Neural cell (in vitro differentiated cells): Measurements from ENCODE around the gene GPC3. TPM values are rescaled to one million over a fixed set of nuclear protein-coding genes. Genes with fewer than 3 reads are reported as not detected.
"Not testable (repeated sequence)": the region's sequence is repeated elsewhere in the genome, so short reads cannot be mapped to it uniquely, and the experiment has no call there.

ENCODE experiments used
- H2AFZ ChIP-seq: fragments of 200-600, 300-800 bp; sonication (generic), shearing (Covaris generic); 2 replicates; pipeline ENCODE4 v1.6.0; 2014; ENCODE audit warnings: low read depth, mild to moderate bottlenecking, antibody characterized with exemption, low read length, moderate library complexity
- H3F3A ChIP-seq: fragments of 200-600 bp; shearing (Covaris generic); 2 replicates; pipeline ENCODE4 v1.6.1; 2016; ENCODE audit warnings: mild to moderate bottlenecking, moderate library complexity, mixed read lengths, antibody characterized with exemption, low read length; ENCODE audit not compliant: insufficient read depth, poor library complexity, severe bottlenecking
- H3K27ac ChIP-seq: fragments of 200-600, 300-800 bp; sonication (generic), shearing (Covaris generic); 2 replicates; pipeline ENCODE4 v1.5.1; 2014; ENCODE audit warnings: mild to moderate bottlenecking, low read length, moderate library complexity
- H3K27me3 ChIP-seq: fragments of 300-800, 200-600 bp; sonication (generic), shearing (Covaris generic); 2 replicates; pipeline ENCODE4 v1.6.0; 2014; ENCODE audit warnings: mild to moderate bottlenecking, low read depth, low read length, moderate library complexity; ENCODE audit not compliant: insufficient read depth
- H3K36me3 ChIP-seq: fragments of 300-800, 200-600 bp; sonication (generic), shearing (Covaris generic); 2 replicates; pipeline ENCODE4 v1.5.1; 2014; ENCODE audit warnings: mild to moderate bottlenecking, antibody characterized with exemption, low read length, moderate library complexity; ENCODE audit not compliant: insufficient read depth
- H3K4me2 ChIP-seq: fragments of 300-800, 200-600 bp; sonication (generic), shearing (Covaris generic); 2 replicates; pipeline ENCODE4 v1.6.0; 2014; ENCODE audit warnings: mild to moderate bottlenecking, low read length
- H3K4me3 ChIP-seq: fragments of 300-800, 200-600 bp; sonication (generic), shearing (Covaris generic); 2 replicates; pipeline ENCODE4 v1.5.1; 2014; ENCODE audit warnings: mild to moderate bottlenecking, low read length, moderate library complexity
- H3K79me2 ChIP-seq: fragments of 200-600 bp; shearing (Covaris generic); replicated peaks from 2 replicates; pipeline ENCODE4 v1.6.0; 2014; ENCODE audit warnings: mild to moderate bottlenecking, low read length, moderate library complexity; ENCODE audit not compliant: insufficient read depth
- H3K9ac ChIP-seq: fragments of 300-800, 200-600 bp; sonication (generic), shearing (Covaris generic); 2 replicates; pipeline ENCODE4 v1.6.1; 2016; ENCODE audit warnings: mild to moderate bottlenecking, low read length, mixed read lengths
- H3K9me2 ChIP-seq: fragments of 200-600 bp; shearing (Covaris generic); 2 replicates; pipeline ENCODE4 v1.6.1; 2016; ENCODE audit warnings: mild to moderate bottlenecking, low read length, mixed read lengths; ENCODE audit not compliant: insufficient read depth
- H3K9me3 ChIP-seq: fragments of 200-600, 300-800 bp; sonication (generic), shearing (Covaris generic); 2 replicates; pipeline ENCODE4 v1.6.1; 2016; ENCODE audit warnings: mild to moderate bottlenecking, mixed run types, low read length, moderate library complexity, mixed read lengths
- H4K20me1 ChIP-seq: fragments of 200-600 bp; shearing (Covaris generic); 2 replicates; pipeline ENCODE4 v1.6.1; 2016; ENCODE audit warnings: mild to moderate bottlenecking, mixed run types; ENCODE audit not compliant: insufficient read depth
- CTCF ChIP-seq: fragments of 450-650 bp; IDR thresholded peaks from 2 replicates; pipeline ENCODE4 v1.5.1; 2014; ENCODE audit warnings: antibody characterized with exemption, mild to moderate bottlenecking, moderate library complexity; ENCODE audit not compliant: poor library complexity, severe bottlenecking
- EP300 ChIP-seq: fragments of 450-650 bp; conservative IDR thresholded peaks from 2 replicates; pipeline ENCODE4 v1.6.1; 2014; ENCODE audit warnings: antibody characterized with exemption, mild to moderate bottlenecking, moderate library complexity; ENCODE audit not compliant: poor library complexity, severe bottlenecking
- EZH2 ChIP-seq: fragments of 200-600, 300-800 bp; shearing (Covaris generic), sonication (generic); IDR thresholded peaks from 2 replicates; pipeline ENCODE4 v1.6.1; 2014; ENCODE audit warnings: antibody characterized with exemption, low read length, borderline replicate concordance, mild to moderate bottlenecking; ENCODE audit not compliant: insufficient read depth, poor library complexity, severe bottlenecking
- MXI1 ChIP-seq: fragments of 450-650 bp; conservative IDR thresholded peaks from 2 replicates; pipeline ENCODE4 v1.6.1; 2014; ENCODE audit warnings: antibody characterized with exemption, mild to moderate bottlenecking; ENCODE audit not compliant: poor library complexity, severe bottlenecking
- POLR2AphosphoS5 ChIP-seq: IDR thresholded peaks from 2 replicates; pipeline ENCODE4 v1.6.1; 2012
- RAD21 ChIP-seq: fragments of 450-650 bp; conservative IDR thresholded peaks from 2 replicates; pipeline ENCODE4 v1.6.1; 2014; ENCODE audit warnings: antibody characterized with exemption, mild to moderate bottlenecking, moderate library complexity
- REST ChIP-seq: IDR thresholded peaks from 2 replicates; pipeline ENCODE4 v1.6.1; 2012; ENCODE audit warnings: borderline replicate concordance
- SMC3 ChIP-seq: fragments of 450-650 bp; conservative IDR thresholded peaks from 2 replicates; pipeline ENCODE4 v1.6.1; 2014; ENCODE audit warnings: antibody characterized with exemption, mild to moderate bottlenecking, moderate library complexity; ENCODE audit not compliant: poor library complexity
- TAF1 ChIP-seq: IDR thresholded peaks from 2 replicates; pipeline ENCODE4 v1.6.1; 2012; ENCODE audit warnings: low read depth
- polyA plus RNA-seq: library from polyadenylated mRNA; depleted of rRNA; stranded (reverse); fragments of >200 nt; gene quantifications from 2 replicates; pipeline ENCODE4 v1.2.3, GENCODE V29; 2014

Gene GPC3
- polyA plus RNA-seq, 1 donor from 2014 or later: 2.1 TPM

- Histone ChIP-seq H3F3A (no peaks in the 10 kb centered on the region), H3K4me3 (no peak overlapping the region), H3K27ac (no peak overlapping the region), H4K20me1 (no peaks in the 10 kb centered on the region), H2AFZ (no peak overlapping the region), H3K4me2 (no peak overlapping the region), H3K9me3 (no peaks in the 10 kb centered on the region), H3K36me3 (no peaks in the 10 kb centered on the region), H3K27me3 (no peaks in the 10 kb centered on the region), H3K9ac (no peak overlapping the region), H3K79me2 (no peaks in the 10 kb centered on the region), H3K9me2 (no peaks in the 10 kb centered on the region)
- no peak for TF ChIP-seq REST
- TF ChIP-seq SMC3: no peak
- no peak for TF ChIP-seq RAD21
- TF ChIP-seq EP300: no peak
- no peak for TF ChIP-seq POLR2AphosphoS5
- no peak for TF ChIP-seq TAF1
Observed at GRCh38 chrX:133630362-133630761, 355.0 kb downstream of the GPC3 start.

- no peaks in the 10 kb centered on the region for H3K36me3 ChIP-seq
- H3K27ac ChIP-seq: no peak overlapping the region
- H4K20me1 ChIP-seq: no peaks in the 10 kb centered on the region
- H3F3A ChIP-seq: no peaks in the 10 kb centered on the region
- no peaks in the 10 kb centered on the region for H3K9me3 ChIP-seq
- no peak overlapping the region for H3K4me2 ChIP-seq
- H3K27me3 ChIP-seq: no peaks in the 10 kb centered on the region
- no peaks in the 10 kb centered on the region for H3K9me2 ChIP-seq
- no peak overlapping the region for H2AFZ ChIP-seq
- no peaks in the 10 kb centered on the region for H3K79me2 ChIP-seq
- TF ChIP-seq EP300 (no peak), TAF1 (no peak), POLR2AphosphoS5 (no peak), SMC3 (no peak), MXI1 (no peak)
- no peak overlapping the region for H3K4me3 ChIP-seq
- no peak overlapping the region for H3K9ac ChIP-seq
Observed at GRCh38 chrX:133627673-133628072, 357.7 kb downstream of the GPC3 start.

- H3K27ac ChIP-seq, H3K4me3 ChIP-seq: not testable (repeated sequence)
Observed at GRCh38 chrX:133621384-133621783, 364.0 kb downstream of the GPC3 start.

GRCh38 chrX:133611676-133612075 lies 373.7 kb downstream of the GPC3 start:
- TF ChIP-seq RAD21: no peak
- no peak for TF ChIP-seq POLR2AphosphoS5
- no peak for TF ChIP-seq MXI1
- TF ChIP-seq CTCF: no peak
- no peak for TF ChIP-seq SMC3
- no peak for TF ChIP-seq TAF1
- TF ChIP-seq REST: no peak
- no peak for TF ChIP-seq EP300
- no peak for TF ChIP-seq EZH2
- H3K9me3 ChIP-seq: no peaks in the 10 kb centered on the region
- no peak overlapping the region for H3K9ac ChIP-seq
- H3F3A ChIP-seq: no peaks in the 10 kb centered on the region
- H3K27me3 ChIP-seq: no peaks in the 10 kb centered on the region
- H3K79me2 ChIP-seq: no peaks in the 10 kb centered on the region
- H3K4me3 ChIP-seq: no peak overlapping the region
- H3K4me2 ChIP-seq: no peak overlapping the region
- H4K20me1 ChIP-seq: no peaks in the 10 kb centered on the region
- no peak overlapping the region for H2AFZ ChIP-seq
- H3K36me3 ChIP-seq: no peaks in the 10 kb centered on the region
- H3K27ac ChIP-seq: no peak overlapping the region
- no peaks in the 10 kb centered on the region for H3K9me2 ChIP-seq

More at GRCh38 chrX:133621384-133621783, 364.0 kb downstream of the GPC3 start:
- H3K79me2 ChIP-seq, H3F3A ChIP-seq, H3K9ac ChIP-seq, H3K27me3 ChIP-seq, H3K9me3 ChIP-seq, H2AFZ ChIP-seq, H3K4me2 ChIP-seq, H4K20me1 ChIP-seq, H3K9me2 ChIP-seq, H3K36me3 ChIP-seq: not testable (repeated sequence)
